Measurements from ENCODE around the gene ZDHHC19.
"Not testable (repeated sequence)": the region's sequence is repeated elsewhere in the genome, so short reads cannot be mapped to it uniquely, and the experiment has no call there.

The ZDHHC19 gene

DNA sequence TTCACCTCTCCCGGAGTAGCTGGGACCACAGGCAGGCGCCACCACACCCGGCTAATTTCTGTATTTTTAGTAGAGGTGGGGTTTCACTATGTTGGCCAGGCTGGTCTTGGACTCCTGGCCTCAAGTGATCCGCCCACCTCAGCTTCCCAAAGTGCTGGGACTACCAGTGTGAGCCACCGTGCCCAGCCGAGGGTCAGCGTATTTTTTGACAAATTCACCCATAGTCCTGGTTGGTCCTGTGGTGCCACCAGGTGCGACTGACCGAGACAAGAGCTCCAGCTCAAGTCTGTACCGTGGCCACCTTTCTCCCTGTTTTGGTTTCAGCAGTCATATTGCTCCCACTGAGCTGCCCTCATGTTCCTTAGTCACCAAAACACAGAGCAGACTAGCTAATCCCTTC lies 13.9 kb upstream of the ZDHHC19 start:
- no peak for DNase-seq (ENCODE audit: low read depth)

DNA sequence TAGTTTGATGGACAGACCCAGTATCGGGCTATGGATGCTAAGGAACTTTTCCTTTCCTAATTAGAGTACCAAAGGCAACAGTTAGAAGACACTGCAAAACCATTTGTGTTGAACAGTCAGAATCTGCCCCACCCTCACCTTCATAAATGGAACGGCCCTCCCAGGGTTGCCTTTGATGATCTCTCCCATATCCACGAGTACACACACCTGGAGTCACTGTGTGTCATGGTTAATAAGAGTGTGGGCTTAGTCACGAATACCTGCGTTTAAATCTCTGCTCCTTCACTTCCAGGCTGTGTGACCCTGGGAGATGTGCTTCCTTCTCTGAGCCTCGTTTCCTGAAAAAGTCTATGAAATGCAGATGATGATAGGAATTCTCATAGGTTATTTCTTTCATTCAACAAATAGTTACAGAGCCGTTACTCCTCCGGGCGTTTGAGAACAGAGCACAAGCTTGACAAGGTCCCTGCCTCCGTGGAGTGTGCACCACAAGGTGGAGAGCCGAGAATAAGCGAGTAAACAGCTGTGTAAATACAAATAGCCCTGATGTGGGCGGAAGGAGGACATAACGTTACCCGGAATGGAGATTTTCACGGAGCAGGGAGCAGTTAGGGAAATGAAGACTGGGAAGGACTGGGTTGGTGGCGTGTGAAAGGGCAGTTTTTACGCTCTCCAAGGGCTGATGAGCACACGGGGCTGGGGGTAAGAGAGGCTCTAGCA lies 11.8 kb upstream of the ZDHHC19 start:
- DNase-seq (ENCODE audit: low read depth) = no peak

DNA sequence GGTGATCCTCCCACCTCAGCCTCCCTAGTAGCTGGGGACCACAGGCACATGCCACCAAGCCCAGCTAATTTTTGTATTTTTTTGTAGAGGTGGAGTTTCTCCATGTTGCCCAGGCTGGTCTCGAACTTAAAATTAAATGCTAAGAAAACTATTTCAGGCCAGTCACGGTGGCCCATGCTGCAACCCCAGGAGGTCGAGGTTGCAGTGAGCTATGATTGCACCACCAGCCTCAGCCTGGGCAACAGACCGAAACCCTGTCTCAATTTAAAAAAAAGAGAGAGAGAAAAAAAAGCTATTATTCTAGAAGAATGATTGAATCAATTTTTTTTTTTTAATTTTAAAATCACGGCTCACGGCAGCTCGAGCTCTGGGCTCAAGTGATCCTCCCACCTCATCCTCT lies 9.8 kb upstream of the ZDHHC19 start:
- DNase-seq (ENCODE audit: low read depth) = no peak

DNA sequence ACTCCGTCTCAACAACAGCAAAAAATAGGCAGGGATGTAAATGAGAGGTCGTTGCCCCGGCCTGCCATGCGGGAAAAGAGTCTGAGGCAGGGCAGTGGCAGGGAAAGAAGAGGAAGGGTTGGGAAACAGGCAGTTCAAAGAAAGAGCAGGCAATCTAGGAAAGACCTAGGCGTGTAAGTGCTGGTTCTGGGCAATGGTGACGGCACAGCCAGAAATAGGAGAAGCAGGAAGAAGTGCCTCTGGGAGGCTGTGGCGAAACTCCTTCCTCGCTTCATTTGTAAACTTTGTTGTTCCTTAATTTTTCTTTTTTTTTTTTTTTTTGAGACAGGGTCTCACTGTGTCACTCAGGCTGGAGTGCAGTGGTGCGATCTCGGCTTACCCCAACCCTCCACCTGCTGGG lies 9.4 kb upstream of the ZDHHC19 start:
- no peak for DNase-seq (ENCODE audit: low read depth)

DNA sequence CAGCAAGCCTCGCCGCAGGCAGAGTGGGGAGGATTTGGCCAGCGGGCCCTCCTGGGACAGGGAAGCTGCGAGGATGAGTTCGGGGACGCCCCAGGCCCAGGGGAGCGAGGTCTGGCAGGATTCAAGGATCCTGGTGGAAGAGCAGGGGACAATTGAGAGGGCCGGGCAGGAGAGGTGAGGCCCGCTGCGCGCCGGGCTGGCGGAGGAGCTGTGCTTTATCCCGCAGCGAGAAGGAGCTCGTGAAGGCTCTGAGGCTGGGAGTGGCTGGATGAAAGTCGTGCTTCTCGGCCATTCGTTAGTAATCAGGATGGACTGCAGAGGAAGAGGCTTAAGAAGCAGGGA lies 8.7 kb upstream of the ZDHHC19 start:
- no peak for DNase-seq (ENCODE audit: low read depth)

GRCh38 chr3:196219194-196219969 lies 8.2 kb upstream of the ZDHHC19 start:
- peak; percentile 86 for DNase-seq (ENCODE audit: low read depth)

- DNase-seq (ENCODE audit: low read depth) = no peak
Observed at GRCh38 chr3:196218155-196218712, 7.0 kb upstream of the ZDHHC19 start.

DNA sequence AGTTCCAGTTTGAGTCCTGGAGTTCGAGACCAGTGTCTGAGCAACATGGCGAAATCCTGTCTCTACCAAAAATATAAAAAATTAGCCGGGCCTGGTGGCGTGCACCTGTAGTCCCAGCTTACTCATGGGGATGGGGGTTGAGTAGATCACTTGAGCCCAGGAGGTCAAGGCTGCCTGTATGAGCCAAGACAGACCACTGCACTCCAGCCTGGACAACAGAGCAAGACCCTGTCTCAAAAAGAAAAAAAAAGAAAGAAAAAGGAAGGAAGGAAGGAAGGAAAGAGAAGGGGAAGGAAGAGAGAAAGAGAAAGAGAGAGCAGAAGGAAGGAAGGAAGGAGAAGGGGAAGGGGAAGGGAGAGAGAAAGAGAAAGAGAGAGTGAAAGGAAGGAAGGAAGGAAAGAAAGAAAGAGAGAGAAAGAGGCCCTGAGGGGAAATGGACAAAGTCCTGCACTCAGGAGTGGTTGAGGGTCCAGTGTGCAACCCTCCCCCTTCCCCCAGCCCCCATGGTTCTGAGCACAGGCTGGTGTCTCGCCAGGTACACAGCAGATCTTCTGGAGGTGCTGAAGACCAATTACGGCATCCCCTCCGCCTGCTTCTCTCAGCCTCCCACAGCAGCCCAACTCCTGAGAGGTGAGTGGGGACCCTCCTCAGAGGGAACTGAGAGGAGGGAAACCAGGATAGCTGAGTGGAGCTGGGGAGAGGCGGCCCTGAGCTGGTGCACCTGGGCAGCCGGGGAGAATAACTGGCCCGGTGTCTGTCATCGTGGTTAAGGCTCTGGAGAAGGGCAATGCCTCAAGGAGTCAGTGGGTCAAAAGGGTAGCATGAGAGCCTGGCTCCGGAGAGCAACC lies 6.3 kb upstream of the ZDHHC19 start:
- no peak for DNase-seq (ENCODE audit: low read depth)

DNA sequence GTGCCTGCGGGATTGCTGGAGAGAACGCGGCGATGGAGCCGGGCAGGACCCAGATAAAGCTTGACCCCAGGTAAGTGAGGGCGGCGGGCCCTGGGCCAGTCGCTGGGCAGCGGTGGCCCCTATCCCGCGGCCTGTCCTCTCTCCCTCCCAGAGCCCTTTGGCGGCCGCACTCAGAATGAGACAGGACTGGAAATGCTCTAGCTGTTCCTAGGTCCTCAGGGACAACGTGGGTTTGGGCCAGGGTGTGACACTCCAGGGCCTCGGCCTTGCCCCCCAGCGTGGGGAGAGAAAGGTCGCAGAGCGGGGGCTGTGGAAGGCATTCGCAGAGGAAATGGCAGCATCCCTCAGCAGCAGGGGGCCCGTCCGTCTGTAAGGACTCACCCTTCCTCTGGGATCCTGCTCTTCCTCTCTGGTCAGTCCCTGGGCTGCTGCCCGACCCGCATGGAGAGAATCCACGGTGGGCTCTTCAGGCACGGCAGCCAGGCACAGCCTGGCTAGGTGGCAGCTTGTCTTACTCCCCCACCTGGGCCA lies 5.5 kb upstream of the ZDHHC19 start:
- no peak for DNase-seq (ENCODE audit: low read depth)

GRCh38 chr3:196216089-196216564 lies 4.9 kb upstream of the ZDHHC19 start, which contains the start of gene SLC51A:
Gene SLC51A (plus strand): TSS chr3:196216534. CDS start chr3:196216713, 179 bp downstream.
- no peak for DNase-seq (ENCODE audit: low read depth)

DNA sequence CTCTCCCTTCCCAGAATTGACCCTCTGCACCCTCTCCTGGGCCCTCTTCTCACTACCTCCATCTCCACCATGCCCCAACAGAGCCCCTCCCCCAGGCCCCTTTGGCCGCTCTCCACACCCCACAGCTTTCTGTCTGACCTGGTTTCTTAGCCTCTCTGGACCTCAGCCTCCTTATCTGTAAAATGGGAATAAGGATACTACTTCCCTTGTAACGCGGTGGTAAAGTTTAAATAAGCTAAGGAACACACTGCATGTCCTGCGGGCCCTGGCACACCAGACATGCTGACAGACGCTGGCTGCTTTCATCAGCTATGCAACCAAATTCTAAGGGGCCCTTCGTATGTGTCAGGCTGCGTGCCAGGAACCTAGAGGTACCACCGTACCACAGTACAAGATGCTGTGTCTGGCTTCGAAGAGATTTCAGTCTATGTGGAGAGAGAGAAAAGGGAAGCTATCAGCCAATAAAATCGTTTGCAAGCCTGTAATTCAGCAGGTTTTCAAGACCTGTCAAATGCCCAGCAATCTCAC lies 4.4 kb upstream of the ZDHHC19 start:
- no peak for DNase-seq (ENCODE audit: low read depth)

- peak; percentile 20 for DNase-seq (ENCODE audit: low read depth)
Observed at GRCh38 chr3:196214783-196215441, 3.7 kb upstream of the ZDHHC19 start.

GRCh38 chr3:196209944-196210672 lies 1.1 kb downstream of the ZDHHC19 start:
- DNase-seq (ENCODE audit: low read depth) = not testable (repeated sequence)

- no peak for DNase-seq (ENCODE audit: low read depth)
Observed at GRCh38 chr3:196208942-196209695, 2.1 kb downstream of the ZDHHC19 start.

DNA sequence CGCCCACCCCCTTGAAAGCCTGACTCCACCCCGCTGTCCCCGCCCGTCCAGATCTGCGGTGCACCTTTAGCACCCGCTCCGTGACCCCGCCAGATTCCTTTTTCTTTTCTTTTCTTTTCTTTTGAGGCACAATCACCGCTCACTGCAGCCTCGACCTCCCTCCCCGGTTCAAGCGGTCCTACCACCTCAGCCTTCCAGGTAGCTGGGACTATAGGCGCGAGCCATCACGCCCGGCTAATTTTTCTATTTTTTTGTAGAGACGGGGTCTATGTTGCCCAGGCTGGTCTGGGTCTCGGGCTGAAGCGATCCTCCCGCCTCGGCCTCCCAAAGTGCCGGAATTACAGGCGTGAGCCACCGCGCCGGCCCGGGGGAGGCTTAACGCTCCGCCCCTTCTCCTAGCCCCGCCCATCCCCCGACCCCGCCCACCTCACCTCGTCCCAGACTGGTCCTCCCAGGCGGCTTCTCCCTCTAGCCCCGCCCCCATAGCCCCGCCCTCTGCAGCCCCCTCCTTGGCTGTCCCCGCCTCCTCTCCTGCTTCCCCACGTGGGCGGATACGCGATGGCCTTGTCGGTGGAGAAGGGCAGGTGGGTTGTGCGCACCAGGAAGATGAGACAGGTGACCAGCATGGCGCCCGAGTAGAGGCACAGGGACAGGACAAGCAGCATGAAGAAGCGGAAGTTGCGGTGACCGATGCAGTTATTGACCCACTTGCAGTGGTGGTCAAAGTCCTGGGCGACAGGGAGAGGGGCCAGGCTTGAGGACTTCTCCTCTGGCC lies 3.2 kb downstream of the ZDHHC19 start:
- peak; percentile 34 for DNase-seq (ENCODE audit: low read depth)

- no peak for DNase-seq (ENCODE audit: low read depth)
Observed at GRCh38 chr3:196207159-196207832, 3.9 kb downstream of the ZDHHC19 start.

DNA sequence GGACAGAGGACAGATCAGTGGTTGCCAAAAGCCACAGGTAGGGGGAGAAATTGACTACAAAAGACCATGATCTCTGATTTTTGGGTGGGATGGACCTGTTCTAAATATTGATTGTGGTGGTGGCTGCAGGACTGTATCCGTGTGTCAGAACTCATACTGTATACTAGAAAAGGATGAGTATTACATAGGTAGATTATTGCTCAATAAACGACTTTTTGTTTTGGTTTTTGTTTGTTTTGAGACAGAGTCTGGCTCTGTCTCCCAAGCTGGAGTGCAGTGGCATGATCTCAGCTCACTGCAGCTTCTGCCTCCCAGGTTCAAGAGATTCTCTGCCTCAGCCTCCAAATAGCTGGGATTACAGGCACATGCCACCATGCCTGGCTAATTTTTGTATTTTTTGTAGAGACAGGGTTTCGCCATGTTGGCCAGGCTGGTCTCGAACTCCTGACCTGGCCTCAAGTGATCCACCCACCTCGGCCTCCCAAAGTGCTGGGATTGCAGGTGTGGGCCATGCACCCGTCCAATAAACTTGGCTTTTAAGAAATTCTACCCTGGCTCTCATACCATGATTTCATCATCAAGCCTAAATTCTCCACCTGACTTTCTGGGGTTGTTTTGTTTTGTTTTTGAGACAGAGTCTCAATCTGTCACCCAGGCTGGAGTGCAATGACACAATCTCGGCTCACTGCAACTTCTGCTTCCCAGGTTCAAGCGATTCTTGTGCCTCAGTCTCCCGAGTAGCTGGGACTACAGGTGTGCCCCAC lies 5.6 kb downstream of the ZDHHC19 start:
- DNase-seq (ENCODE audit: low read depth) = peak; percentile 23

GRCh38 chr3:196203846-196204245 lies 7.4 kb downstream of the ZDHHC19 start:
- DNase-seq (ENCODE audit: low read depth) = no peak
